Liver (tissue), 9 donors: ENCODE data around the gene SLC5A2. TPM values are rescaled to one million over a fixed set of nuclear protein-coding genes. Genes with fewer than 3 reads are reported as not detected.

Experiments
- DNase-seq: peaks from one replicate; pipeline ENCODE4 v3.0.0-alpha.2; 2017; ENCODE audit warnings: low spot score
- H3K27ac ChIP-seq, 2 donors: one replicate each; pipeline ENCODE4 v1.7.0; 2013; ENCODE audit warnings: inconsistent platforms in 2 of 2, low read length in 2 of 2, control low read depth in 1 of 2, low read depth in 1 of 2, mild to moderate bottlenecking in 1 of 2
- H3K27me3 ChIP-seq, 4 donors: one replicate each; pipeline versions ENCODE4 v1.6.1 to v1.7.0; 2013; ENCODE audit warnings: low read length in 3 of 4, inconsistent platforms in 1 of 4, mild to moderate bottlenecking in 1 of 4, moderate library complexity in 1 of 4; ENCODE audit not compliant: control insufficient read depth in 4 of 4, insufficient read depth in 4 of 4
- H3K36me3 ChIP-seq, 4 donors: one replicate each; pipeline versions ENCODE4 v1.6.1 to v1.7.0; 2013; ENCODE audit warnings: low read length in 3 of 4, mild to moderate bottlenecking in 3 of 4, low read depth in 1 of 4, moderate library complexity in 1 of 4; ENCODE audit not compliant: control insufficient read depth in 4 of 4, insufficient read depth in 3 of 4
- H3K4me1 ChIP-seq, 4 donors: one replicate each; pipeline versions ENCODE4 v1.6.1 to v1.7.0; 2013; ENCODE audit warnings: low read length in 3 of 4, mild to moderate bottlenecking in 3 of 4, moderate library complexity in 1 of 4; ENCODE audit not compliant: control insufficient read depth in 4 of 4, insufficient read depth in 4 of 4
- H3K4me3 ChIP-seq, 3 donors: one replicate each; pipeline versions ENCODE4 v1.6.1 to v1.7.0; 2013; ENCODE audit warnings: low read length in 3 of 3, control low read depth in 1 of 3, low read depth in 1 of 3, mild to moderate bottlenecking in 1 of 3
- H3K9ac ChIP-seq, 2 donors: one replicate each; pipeline ENCODE4 v1.7.0; 2013; ENCODE audit warnings: low read length in 2 of 2, mild to moderate bottlenecking in 2 of 2, moderate library complexity in 2 of 2, control low read depth in 1 of 2, low read depth in 1 of 2
- H3K9me3 ChIP-seq, 4 donors: one replicate each; pipeline versions ENCODE4 v1.6.1 to v1.7.0; 2013; ENCODE audit warnings: low read length in 3 of 4; ENCODE audit not compliant: control insufficient read depth in 4 of 4
- EGR1 ChIP-seq, 2 donors: IDR thresholded peaks; 2 replicates each; pipeline ENCODE4 v1.6.1; 2016 to 2018; ENCODE audit warnings: antibody characterized with exemption in 2 of 2, low read depth in 2 of 2
- FOXA1 ChIP-seq: IDR thresholded peaks from 2 replicates; pipeline ENCODE4 v1.6.1; 2016; ENCODE audit warnings: antibody characterized with exemption
- FOXA2 ChIP-seq: IDR thresholded peaks from 2 replicates; pipeline ENCODE4 v1.6.1; 2016; ENCODE audit warnings: antibody characterized with exemption
- GABPA ChIP-seq, 2 donors: IDR thresholded peaks in 1 of 2; conservative IDR thresholded peaks in 1 of 2; 2 replicates each; pipeline ENCODE4 v1.6.1; 2016; ENCODE audit warnings: antibody characterized with exemption in 2 of 2, mild to moderate bottlenecking in 1 of 2, moderate library complexity in 1 of 2
- HNF4A ChIP-seq, 2 donors: conservative IDR thresholded peaks; 2 replicates each; pipeline ENCODE4 v1.6.1; 2016; ENCODE audit warnings: antibody characterized with exemption in 2 of 2, mild to moderate bottlenecking in 2 of 2
- HNF4G ChIP-seq: IDR thresholded peaks from 2 replicates; pipeline ENCODE4 v1.6.1; 2016; ENCODE audit warnings: antibody characterized with exemption
- JUND ChIP-seq, 2 donors: IDR thresholded peaks; 2 replicates each; pipeline ENCODE4 v1.6.1; 2016; ENCODE audit warnings: antibody characterized with exemption in 2 of 2
- NR2F2 ChIP-seq: IDR thresholded peaks from 2 replicates; pipeline ENCODE4 v1.6.1; 2016; ENCODE audit warnings: antibody characterized with exemption
- RAD21 ChIP-seq, 2 donors: IDR thresholded peaks; 2 replicates each; pipeline ENCODE4 v1.6.1; 2016; ENCODE audit warnings: antibody characterized with exemption in 2 of 2, mild to moderate bottlenecking in 2 of 2
- RXRA ChIP-seq, 2 donors: IDR thresholded peaks; 2 replicates each; pipeline ENCODE4 v1.6.1; 2017 to 2018; ENCODE audit warnings: antibody characterized with exemption in 2 of 2, mild to moderate bottlenecking in 1 of 2
- SP1 ChIP-seq: IDR thresholded peaks from 2 replicates; pipeline ENCODE4 v1.6.1; 2018; ENCODE audit warnings: antibody characterized with exemption, mild to moderate bottlenecking
- TAF1 ChIP-seq: conservative IDR thresholded peaks from 2 replicates; pipeline ENCODE4 v1.6.1; 2016; ENCODE audit warnings: antibody characterized with exemption, mild to moderate bottlenecking
- YY1 ChIP-seq: IDR thresholded peaks from 2 replicates; pipeline ENCODE4 v1.6.1; 2016; ENCODE audit warnings: antibody characterized with exemption, mild to moderate bottlenecking
- WGBS: extraction: QIAGEN DNeasy Blood & Tissue Kit; methylation state at CpG from one replicate; pipeline ENCODE4 v1.1.7; 2013; 5-methylcytosine and 5-hydroxymethylcytosine counted together
- polyA plus RNA-seq, 2 donors: library from polyadenylated mRNA; stranded (reverse) in 1 of 2; unstranded in 1 of 2; fragments of 200-250 nt in 1 of 2; fragments of >200 nt in 1 of 2; fragmentation: Nextera tagmentation in 1 of 2; extraction: Ambion mirVana in 1 of 2; gene quantifications; one replicate each; pipeline versions ENCODE4 v1.2.1 to v1.2.3, GENCODE V29; 2013 to 2015
- total RNA-seq, 2 donors: library from RNA; depleted of rRNA; stranded (reverse); fragments of >200 nt; gene quantifications; one replicate each; pipeline ENCODE4 v1.2.3, GENCODE V29; 2014
- TF ChIP-seq, protein P1 (sequence below): fragments of 150-350 bp; IDR thresholded peaks from 2 replicates; pipeline ENCODE4 v1.5.1; 2017; ENCODE audit warnings: improper control_type of control experiment, low read depth, low read length; ENCODE audit not compliant: missing input control
- TF ChIP-seq, protein P2 (sequence below): IDR thresholded peaks from 2 replicates; pipeline ENCODE4 v1.6.1; 2016; ENCODE audit warnings: antibody characterized with exemption, mild to moderate bottlenecking
- TF ChIP-seq, protein P3 (sequence below): IDR thresholded peaks from 2 replicates; pipeline ENCODE4 v1.6.1; 2016; ENCODE audit warnings: antibody characterized with exemption
- TF ChIP-seq, protein P4 (sequence below): IDR thresholded peaks from 2 replicates; pipeline ENCODE4 v1.6.1; 2016; ENCODE audit warnings: antibody characterized with exemption
- TF ChIP-seq, protein P5 (sequence below): IDR thresholded peaks from 2 replicates; pipeline ENCODE4 v1.6.1; 2016; ENCODE audit warnings: antibody characterized with exemption
- donor health status: healthy.
- donor health status: healthy.
- donor health status: healthy.
- donor health status: healthy.
- donor health status: healthy.

SLC5A2 gene
- total and polyA plus RNA-seq, 4 donors = 0.14 to 8.1 (median 0.93) TPM; not detected in 1

DNA sequence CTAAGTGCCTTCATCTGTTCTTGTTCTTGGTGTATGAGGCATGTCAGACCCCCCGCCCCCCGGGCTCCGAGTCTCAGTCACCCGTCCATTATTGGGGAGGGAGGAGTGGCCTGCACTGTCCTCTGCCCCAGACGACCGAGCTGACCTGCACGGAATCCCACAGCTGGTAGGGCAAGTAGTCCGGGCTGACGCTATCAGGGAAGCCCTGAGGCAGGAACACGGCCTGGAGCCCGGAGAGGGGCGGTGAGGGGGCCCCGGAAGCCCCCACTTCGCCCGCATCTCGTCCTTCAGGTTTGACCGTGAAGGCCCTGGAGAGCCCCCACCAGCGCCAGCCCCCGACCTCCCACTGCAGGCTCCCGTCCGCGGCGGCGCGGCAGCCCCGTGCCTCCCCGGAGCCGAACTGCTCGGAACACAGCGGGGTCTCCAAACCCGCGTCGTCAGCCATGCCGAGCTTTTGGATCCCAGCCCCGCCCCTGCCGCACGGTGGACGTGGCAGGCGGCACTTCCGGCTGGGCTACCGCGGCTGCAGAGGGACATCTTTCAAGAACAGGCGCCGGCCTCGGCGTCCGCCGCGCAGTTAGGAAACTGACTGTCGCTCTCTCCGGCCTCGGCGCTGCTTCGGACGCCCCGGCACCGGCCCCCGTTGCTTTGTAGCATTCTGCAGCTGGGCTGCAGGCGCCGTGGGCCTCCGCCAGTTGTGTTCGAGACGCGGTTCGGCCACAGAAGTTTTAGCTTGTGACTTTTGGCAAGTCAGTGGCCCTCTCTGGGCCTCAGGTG lies 25.2 kb downstream of the SLC5A2 start, which contains the start of gene RUSF1:
TSS of gene RUSF1 (minus strand) at position 463 of the 777 bp plus-strand sequence. CDS start at position 445, 18 bp downstream.
- Histone ChIP-seq H3K27ac (peak within 1 kb of the TSS; percentile 74 to 88), H3K4me1 (peaks cover 7 to 53% (median 34%) of the 10 kb centered on the region in 4 donors), H3K4me3 (peak within 1 kb of the TSS; percentile 89 to 97 (median 90)), H3K27me3 (no peaks in the 10 kb centered on the region), H3K9me3 (no peaks in the 10 kb centered on the region), H3K9ac (peak within 1 kb of the TSS; percentile 95 to 100), H3K36me3 (peaks cover 0 to 3% (median 0%) of the 10 kb centered on the region in 4 donors)
- peak; percentile 92 for DNase-seq
- under 1% methylated on average over 65 of the region's 65 CpGs for WGBS
- TF ChIP-seq, protein P1, sequence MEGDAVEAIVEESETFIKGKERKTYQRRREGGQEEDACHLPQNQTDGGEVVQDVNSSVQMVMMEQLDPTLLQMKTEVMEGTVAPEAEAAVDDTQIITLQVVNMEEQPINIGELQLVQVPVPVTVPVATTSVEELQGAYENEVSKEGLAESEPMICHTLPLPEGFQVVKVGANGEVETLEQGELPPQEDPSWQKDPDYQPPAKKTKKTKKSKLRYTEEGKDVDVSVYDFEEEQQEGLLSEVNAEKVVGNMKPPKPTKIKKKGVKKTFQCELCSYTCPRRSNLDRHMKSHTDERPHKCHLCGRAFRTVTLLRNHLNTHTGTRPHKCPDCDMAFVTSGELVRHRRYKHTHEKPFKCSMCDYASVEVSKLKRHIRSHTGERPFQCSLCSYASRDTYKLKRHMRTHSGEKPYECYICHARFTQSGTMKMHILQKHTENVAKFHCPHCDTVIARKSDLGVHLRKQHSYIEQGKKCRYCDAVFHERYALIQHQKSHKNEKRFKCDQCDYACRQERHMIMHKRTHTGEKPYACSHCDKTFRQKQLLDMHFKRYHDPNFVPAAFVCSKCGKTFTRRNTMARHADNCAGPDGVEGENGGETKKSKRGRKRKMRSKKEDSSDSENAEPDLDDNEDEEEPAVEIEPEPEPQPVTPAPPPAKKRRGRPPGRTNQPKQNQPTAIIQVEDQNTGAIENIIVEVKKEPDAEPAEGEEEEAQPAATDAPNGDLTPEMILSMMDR = no peak
- TF ChIP-seq TAF1 (peak; percentile 55), RXRA (IDR thresholded peaks at IDR 0.05) (peak; percentile 25 to 33), FOXA1 (peak; percentile 17), SP1 (peak; percentile 36), YY1 (peak; percentile 94), FOXA2 (no peak), HNF4A (conservative IDR thresholded peaks at IDR 0.05) (peak in 1 of 2 donors; percentile 27), EGR1 (IDR thresholded peaks at IDR 0.05; ENCODE audit: low read depth in 2 of 2) (peak in 1 of 2 donors; percentile 52), NR2F2 (no peak), HNF4G (no peak), GABPA (IDR thresholded peaks at IDR 0.05 in 1 of 2, conservative IDR thresholded peaks at IDR 0.05 in 1 of 2) (peak; percentile 29 to 92), JUND (IDR thresholded peaks at IDR 0.05) (no peak), RAD21 (IDR thresholded peaks at IDR 0.05) (peak in 1 of 2 donors; percentile 53)
- TF ChIP-seq, protein P2, sequence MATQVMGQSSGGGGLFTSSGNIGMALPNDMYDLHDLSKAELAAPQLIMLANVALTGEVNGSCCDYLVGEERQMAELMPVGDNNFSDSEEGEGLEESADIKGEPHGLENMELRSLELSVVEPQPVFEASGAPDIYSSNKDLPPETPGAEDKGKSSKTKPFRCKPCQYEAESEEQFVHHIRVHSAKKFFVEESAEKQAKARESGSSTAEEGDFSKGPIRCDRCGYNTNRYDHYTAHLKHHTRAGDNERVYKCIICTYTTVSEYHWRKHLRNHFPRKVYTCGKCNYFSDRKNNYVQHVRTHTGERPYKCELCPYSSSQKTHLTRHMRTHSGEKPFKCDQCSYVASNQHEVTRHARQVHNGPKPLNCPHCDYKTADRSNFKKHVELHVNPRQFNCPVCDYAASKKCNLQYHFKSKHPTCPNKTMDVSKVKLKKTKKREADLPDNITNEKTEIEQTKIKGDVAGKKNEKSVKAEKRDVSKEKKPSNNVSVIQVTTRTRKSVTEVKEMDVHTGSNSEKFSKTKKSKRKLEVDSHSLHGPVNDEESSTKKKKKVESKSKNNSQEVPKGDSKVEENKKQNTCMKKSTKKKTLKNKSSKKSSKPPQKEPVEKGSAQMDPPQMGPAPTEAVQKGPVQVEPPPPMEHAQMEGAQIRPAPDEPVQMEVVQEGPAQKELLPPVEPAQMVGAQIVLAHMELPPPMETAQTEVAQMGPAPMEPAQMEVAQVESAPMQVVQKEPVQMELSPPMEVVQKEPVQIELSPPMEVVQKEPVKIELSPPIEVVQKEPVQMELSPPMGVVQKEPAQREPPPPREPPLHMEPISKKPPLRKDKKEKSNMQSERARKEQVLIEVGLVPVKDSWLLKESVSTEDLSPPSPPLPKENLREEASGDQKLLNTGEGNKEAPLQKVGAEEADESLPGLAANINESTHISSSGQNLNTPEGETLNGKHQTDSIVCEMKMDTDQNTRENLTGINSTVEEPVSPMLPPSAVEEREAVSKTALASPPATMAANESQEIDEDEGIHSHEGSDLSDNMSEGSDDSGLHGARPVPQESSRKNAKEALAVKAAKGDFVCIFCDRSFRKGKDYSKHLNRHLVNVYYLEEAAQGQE = peak; percentile 84
- TF ChIP-seq, protein P3, sequence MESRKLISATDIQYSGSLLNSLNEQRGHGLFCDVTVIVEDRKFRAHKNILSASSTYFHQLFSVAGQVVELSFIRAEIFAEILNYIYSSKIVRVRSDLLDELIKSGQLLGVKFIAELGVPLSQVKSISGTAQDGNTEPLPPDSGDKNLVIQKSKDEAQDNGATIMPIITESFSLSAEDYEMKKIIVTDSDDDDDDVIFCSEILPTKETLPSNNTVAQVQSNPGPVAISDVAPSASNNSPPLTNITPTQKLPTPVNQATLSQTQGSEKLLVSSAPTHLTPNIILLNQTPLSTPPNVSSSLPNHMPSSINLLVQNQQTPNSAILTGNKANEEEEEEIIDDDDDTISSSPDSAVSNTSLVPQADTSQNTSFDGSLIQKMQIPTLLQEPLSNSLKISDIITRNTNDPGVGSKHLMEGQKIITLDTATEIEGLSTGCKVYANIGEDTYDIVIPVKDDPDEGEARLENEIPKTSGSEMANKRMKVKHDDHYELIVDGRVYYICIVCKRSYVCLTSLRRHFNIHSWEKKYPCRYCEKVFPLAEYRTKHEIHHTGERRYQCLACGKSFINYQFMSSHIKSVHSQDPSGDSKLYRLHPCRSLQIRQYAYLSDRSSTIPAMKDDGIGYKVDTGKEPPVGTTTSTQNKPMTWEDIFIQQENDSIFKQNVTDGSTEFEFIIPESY = peak; percentile 92
- TF ChIP-seq, protein P4, sequence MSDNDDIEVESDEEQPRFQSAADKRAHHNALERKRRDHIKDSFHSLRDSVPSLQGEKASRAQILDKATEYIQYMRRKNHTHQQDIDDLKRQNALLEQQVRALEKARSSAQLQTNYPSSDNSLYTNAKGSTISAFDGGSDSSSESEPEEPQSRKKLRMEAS = no peak
- TF ChIP-seq, protein P5, sequence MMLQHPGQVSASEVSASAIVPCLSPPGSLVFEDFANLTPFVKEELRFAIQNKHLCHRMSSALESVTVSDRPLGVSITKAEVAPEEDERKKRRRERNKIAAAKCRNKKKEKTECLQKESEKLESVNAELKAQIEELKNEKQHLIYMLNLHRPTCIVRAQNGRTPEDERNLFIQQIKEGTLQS = no peak
